Mesendoderm (in vitro differentiated cells): ENCODE results near the gene GJB2.

Experiments used
- DNase-seq: peaks from one replicate; pipeline ENCODE4 v3.0.0; 2013
- H2AK5ac ChIP-seq: 2 replicates; pipeline ENCODE4 v1.6.1; 2013; ENCODE audit warnings: low read length, inconsistent platforms
- H2BK120ac ChIP-seq: 2 replicates; pipeline ENCODE4 v1.6.1; 2013; ENCODE audit warnings: low read depth, mild to moderate bottlenecking, low read length, moderate library complexity, mixed read lengths
- H2BK15ac ChIP-seq: replicated peaks from 2 replicates; pipeline ENCODE4 v1.6.1; 2013; ENCODE audit warnings: low read depth, mild to moderate bottlenecking, moderate library complexity
- H2BK5ac ChIP-seq: 2 replicates; pipeline ENCODE4 v1.6.1; 2013; ENCODE audit warnings: low read length, inconsistent platforms
- H3K18ac ChIP-seq: 2 replicates; pipeline ENCODE4 v1.6.1; 2013; ENCODE audit warnings: mild to moderate bottlenecking, low read length, mixed read lengths
- H3K23ac ChIP-seq: one replicate; pipeline ENCODE4 v1.6.1; 2013; ENCODE audit warnings: low read length
- H3K27ac ChIP-seq: 2 replicates; pipeline ENCODE4 v1.5.1; 2013; ENCODE audit warnings: low read depth, mild to moderate bottlenecking, inconsistent platforms, low read length, moderate library complexity
- H3K27me3 ChIP-seq: 2 replicates; pipeline ENCODE4 v1.6.1; 2013; ENCODE audit warnings: low read length, control low read depth, mild to moderate bottlenecking, inconsistent platforms; ENCODE audit not compliant: insufficient read depth, poor library complexity
- H3K36me3 ChIP-seq: 2 replicates; pipeline ENCODE4 v1.6.1; 2013; ENCODE audit warnings: low read length, inconsistent platforms; ENCODE audit not compliant: control insufficient read depth, insufficient read depth
- H3K4ac ChIP-seq: one replicate; pipeline ENCODE4 v1.6.1; 2013; ENCODE audit warnings: low read depth, mild to moderate bottlenecking, low read length, moderate library complexity
- H3K4me1 ChIP-seq: 2 replicates; pipeline ENCODE4 v1.6.1; 2013; ENCODE audit warnings: low read depth, low read length, inconsistent platforms; ENCODE audit not compliant: control insufficient read depth
- H3K4me2 ChIP-seq: 2 replicates; pipeline ENCODE4 v1.6.1; 2013; ENCODE audit warnings: low read length
- H3K4me3 ChIP-seq: 2 replicates; pipeline ENCODE4 v1.5.1; 2013; ENCODE audit warnings: mild to moderate bottlenecking, low read length
- H3K56ac ChIP-seq: one replicate; pipeline ENCODE4 v1.6.1; 2013; ENCODE audit warnings: low read length
- H3K79me1 ChIP-seq: 2 replicates; pipeline ENCODE4 v1.6.1; 2013; ENCODE audit warnings: low read length, inconsistent platforms
- H3K79me2 ChIP-seq: 2 replicates; pipeline ENCODE4 v1.6.1; 2013; ENCODE audit warnings: mild to moderate bottlenecking, low read length; ENCODE audit not compliant: control insufficient read depth, insufficient read depth
- H3K9ac ChIP-seq: 2 replicates; pipeline ENCODE4 v1.6.1; 2013; ENCODE audit warnings: low read length, inconsistent platforms
- H4K5ac ChIP-seq: one replicate; pipeline ENCODE4 v1.6.1; 2013; ENCODE audit warnings: low read length
- H4K8ac ChIP-seq: one replicate; pipeline ENCODE4 v1.6.1; 2013; ENCODE audit warnings: low read depth, mild to moderate bottlenecking, control low read depth, low read length, moderate library complexity
- WGBS: extraction: QIAGEN DNeasy Blood & Tissue Kit; methylation state at CpG from one replicate; pipeline ENCODE4 v1.1.7; 2013; ENCODE audit warnings: low lambda C conversion rate, missing lambda C conversion rate; ENCODE audit not compliant: insufficient coverage; ENCODE audit errors: extremely low coverage; 5-methylcytosine and 5-hydroxymethylcytosine counted together

GJB2 gene

GRCh38 chr13:20175406-20175794 lies 17.3 kb downstream of the GJB2 start:
- Histone ChIP-seq H3K4me3 (no peak overlapping the region), H3K4ac (no peak overlapping the region), H3K27me3 (no peaks in the 10 kb centered on the region), H3K23ac (no peak overlapping the region), H4K8ac (no peak overlapping the region), H2BK120ac (no peak overlapping the region), H3K56ac (no peak overlapping the region), H2AK5ac (no peak overlapping the region), H3K9ac (no peak overlapping the region), H3K79me2 (no peaks in the 10 kb centered on the region), H3K79me1 (no peaks in the 10 kb centered on the region), H3K18ac (no peak overlapping the region), H2BK5ac (no peak overlapping the region), H2BK15ac (no peak overlapping the region), H3K4me1 (no peaks in the 10 kb centered on the region), H3K4me2 (no peak overlapping the region), H3K36me3 (no peaks in the 10 kb centered on the region), H4K5ac (no peak overlapping the region), H3K27ac (no peak overlapping the region)
- WGBS: no CpG with 5 or more reads among the region's 3 CpGs
- DNase-seq: no peak

DNA sequence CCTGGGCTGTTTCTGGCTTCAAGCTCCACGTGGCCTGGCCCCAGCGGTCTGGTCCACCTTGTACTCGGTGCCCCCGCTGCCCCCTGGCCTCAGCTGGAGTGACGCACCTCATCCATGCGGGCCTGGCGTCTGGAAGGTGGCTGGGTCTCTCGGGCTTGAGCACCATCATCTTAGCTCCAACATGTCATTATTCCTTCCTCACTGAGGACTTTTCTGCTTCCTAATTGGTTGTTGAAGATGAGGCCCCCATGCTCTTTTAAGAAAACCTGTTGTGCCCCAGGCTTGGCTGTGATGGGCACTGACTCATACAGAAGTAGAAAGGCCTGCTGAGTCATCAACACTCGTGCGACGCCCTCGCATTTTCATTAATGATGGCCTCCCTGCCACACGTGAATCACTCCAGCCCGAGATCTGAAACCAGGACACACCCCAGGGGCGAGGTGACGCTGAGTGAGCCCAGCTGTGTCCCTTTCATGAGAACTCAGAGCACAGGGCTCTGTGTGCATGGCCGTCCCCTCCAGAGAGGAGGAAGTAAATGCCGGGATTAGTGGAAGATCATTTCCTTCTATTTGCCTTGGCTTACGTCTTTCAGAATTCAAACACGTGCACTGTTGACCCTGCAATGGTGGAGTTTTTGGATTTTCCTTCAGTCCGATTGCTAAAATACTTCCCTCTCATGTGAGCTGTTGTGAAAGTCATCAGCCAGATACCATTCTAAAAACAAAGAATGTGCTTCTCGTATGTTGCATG lies 17.9 kb downstream of the GJB2 start:
- Histone ChIP-seq H3K4ac (no peak overlapping the region), H2BK120ac (no peak overlapping the region), H3K36me3 (no peaks in the 10 kb centered on the region), H3K18ac (no peak overlapping the region), H4K8ac (no peak overlapping the region), H2BK15ac (no peak overlapping the region), H3K27ac (no peak overlapping the region), H3K4me1 (no peaks in the 10 kb centered on the region), H3K4me3 (no peak overlapping the region), H3K23ac (peak overlapping the region; percentile 19), H3K9ac (no peak overlapping the region), H3K27me3 (no peaks in the 10 kb centered on the region), H2AK5ac (no peak overlapping the region), H3K4me2 (no peak overlapping the region), H2BK5ac (no peak overlapping the region), H4K5ac (no peak overlapping the region), H3K79me1 (no peaks in the 10 kb centered on the region), H3K56ac (no peak overlapping the region), H3K79me2 (no peaks in the 10 kb centered on the region)
- no CpG with 5 or more reads among the region's 22 CpGs for WGBS
- peak; percentile 76 for DNase-seq

DNA sequence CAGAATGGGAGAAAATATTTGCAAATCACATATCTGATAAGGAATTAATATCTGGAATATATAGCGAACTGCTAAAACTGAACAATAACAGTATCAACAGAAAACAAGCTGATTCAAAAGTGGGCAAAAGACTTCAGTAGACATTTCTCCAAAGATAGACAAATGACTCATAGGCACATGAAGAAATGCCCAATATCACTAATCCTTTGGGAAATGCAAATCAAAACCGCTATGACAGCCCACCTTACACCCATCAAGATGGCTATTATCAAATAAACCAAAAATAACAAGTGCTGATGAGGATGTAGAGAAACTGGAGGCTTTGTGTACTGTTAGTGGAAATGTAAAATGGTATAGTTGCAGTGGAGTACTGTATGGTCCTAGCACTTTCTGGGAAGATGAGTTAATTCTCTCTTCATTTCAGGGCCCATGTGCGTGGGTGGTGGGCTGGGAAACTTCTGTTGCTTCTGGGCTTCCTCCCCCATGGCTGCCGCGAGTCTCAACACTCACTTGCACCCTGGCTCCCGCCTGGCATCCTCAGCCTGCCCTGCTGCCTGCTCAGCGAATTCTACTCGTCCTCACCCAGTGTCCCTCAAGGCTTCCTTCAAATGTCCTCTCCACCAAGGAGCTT lies 19.5 kb downstream of the GJB2 start:
- WGBS: no CpG with 5 or more reads among the region's 8 CpGs

GRCh38 chr13:20171364-20171763 lies 21.4 kb downstream of the GJB2 start:
- no peak for DNase-seq
- Histone ChIP-seq H3K23ac (no peak overlapping the region), H3K79me1 (no peaks in the 10 kb centered on the region), H2AK5ac (no peak overlapping the region), H4K8ac (no peak overlapping the region), H2BK5ac (no peak overlapping the region), H3K4me2 (no peak overlapping the region), H2BK15ac (no peak overlapping the region), H3K27ac (no peak overlapping the region), H4K5ac (no peak overlapping the region), H3K4me3 (no peak overlapping the region), H3K18ac (no peak overlapping the region), H3K4me1 (no peaks in the 10 kb centered on the region), H3K4ac (no peak overlapping the region), H3K36me3 (no peaks in the 10 kb centered on the region), H3K27me3 (no peaks in the 10 kb centered on the region), H3K9ac (no peak overlapping the region), H3K56ac (no peak overlapping the region), H3K79me2 (no peaks in the 10 kb centered on the region), H2BK120ac (no peak overlapping the region)
- no CpG with 5 or more reads among the region's 1 CpG for WGBS

More for the DNA sequence above, 19.5 kb downstream of the GJB2 start:
- H2BK120ac ChIP-seq: no peak overlapping the region
- no peaks in the 10 kb centered on the region for H3K79me1 ChIP-seq
- no peak overlapping the region for H4K5ac ChIP-seq
- no peak overlapping the region for H2AK5ac ChIP-seq
- H3K36me3 ChIP-seq: no peaks in the 10 kb centered on the region
- H3K56ac ChIP-seq: no peak overlapping the region
- H3K79me2 ChIP-seq: no peaks in the 10 kb centered on the region
- no peak overlapping the region for H2BK15ac ChIP-seq
- no peak overlapping the region for H3K4me3 ChIP-seq
- H3K18ac ChIP-seq: no peak overlapping the region
- H3K27me3 ChIP-seq: no peaks in the 10 kb centered on the region
- no peaks in the 10 kb centered on the region for H3K4me1 ChIP-seq
- no peak overlapping the region for H3K4ac ChIP-seq
- DNase-seq: no peak
- no peak overlapping the region for H3K27ac ChIP-seq
- no peak overlapping the region for H3K9ac ChIP-seq
- H3K4me2 ChIP-seq: no peak overlapping the region
- no peak overlapping the region for H3K23ac ChIP-seq
- no peak overlapping the region for H4K8ac ChIP-seq
- H2BK5ac ChIP-seq: no peak overlapping the region

DNA sequence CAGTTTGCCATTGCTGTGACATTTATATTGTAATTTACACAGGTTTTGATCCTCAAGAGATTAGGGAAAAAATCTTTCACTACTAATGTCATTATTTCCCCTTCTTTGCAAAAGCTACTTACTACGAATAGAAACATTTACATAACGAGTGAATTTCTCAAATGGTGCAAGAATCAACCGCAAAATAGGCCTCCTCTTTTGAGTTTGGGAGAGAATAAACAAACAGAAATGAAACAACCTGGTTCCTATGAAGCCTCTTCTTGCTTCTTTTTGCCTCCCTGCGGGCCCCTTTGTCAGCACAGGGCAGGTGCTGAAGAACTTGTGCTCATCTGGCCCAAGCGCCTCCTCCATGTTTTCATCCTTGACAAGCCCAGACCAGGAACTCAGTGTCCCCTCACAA lies 21.8 kb downstream of the GJB2 start:
- no peak overlapping the region for H3K4me3 ChIP-seq
- H3K18ac ChIP-seq: no peak overlapping the region
- H2BK5ac ChIP-seq: no peak overlapping the region
- no peak for DNase-seq
- no peak overlapping the region for H2AK5ac ChIP-seq
- H3K79me2 ChIP-seq: no peaks in the 10 kb centered on the region
- H3K56ac ChIP-seq: no peak overlapping the region
- H3K79me1 ChIP-seq: no peaks in the 10 kb centered on the region
- H3K4me2 ChIP-seq: no peak overlapping the region
- no peak overlapping the region for H4K5ac ChIP-seq
- no peak overlapping the region for H3K9ac ChIP-seq
- no peak overlapping the region for H3K27ac ChIP-seq
- H3K23ac ChIP-seq: no peak overlapping the region
- H3K4me1 ChIP-seq: no peaks in the 10 kb centered on the region
- H2BK120ac ChIP-seq: no peak overlapping the region
- no peak overlapping the region for H2BK15ac ChIP-seq
- no peak overlapping the region for H4K8ac ChIP-seq
- no peaks in the 10 kb centered on the region for H3K27me3 ChIP-seq
- no peak overlapping the region for H3K4ac ChIP-seq
- WGBS: no CpG with 5 or more reads among the region's 5 CpGs
- no peaks in the 10 kb centered on the region for H3K36me3 ChIP-seq
